Measurements from ENCODE around the gene ARF6.

DNA sequence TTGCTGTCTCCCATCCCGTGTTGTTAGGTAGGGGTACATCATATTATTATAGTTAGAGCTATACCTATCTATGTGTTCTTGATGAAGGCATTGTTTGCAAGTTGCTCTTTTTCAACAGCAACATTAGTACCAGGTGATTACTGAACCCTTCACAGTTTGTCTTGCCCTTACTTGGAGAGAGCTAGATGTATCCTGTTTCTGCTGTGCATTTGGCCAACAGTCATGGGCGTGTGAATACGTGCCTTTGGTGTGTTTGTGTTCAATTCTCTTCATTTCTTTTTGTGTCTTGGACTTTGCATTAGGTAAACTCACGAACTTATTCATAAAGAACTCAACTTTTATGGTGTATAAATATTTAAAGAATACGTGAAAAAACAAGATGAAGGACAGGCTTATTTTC, 14.3 kb downstream of the ARF6 start:
- TF ChIP-seq, protein P1, sequence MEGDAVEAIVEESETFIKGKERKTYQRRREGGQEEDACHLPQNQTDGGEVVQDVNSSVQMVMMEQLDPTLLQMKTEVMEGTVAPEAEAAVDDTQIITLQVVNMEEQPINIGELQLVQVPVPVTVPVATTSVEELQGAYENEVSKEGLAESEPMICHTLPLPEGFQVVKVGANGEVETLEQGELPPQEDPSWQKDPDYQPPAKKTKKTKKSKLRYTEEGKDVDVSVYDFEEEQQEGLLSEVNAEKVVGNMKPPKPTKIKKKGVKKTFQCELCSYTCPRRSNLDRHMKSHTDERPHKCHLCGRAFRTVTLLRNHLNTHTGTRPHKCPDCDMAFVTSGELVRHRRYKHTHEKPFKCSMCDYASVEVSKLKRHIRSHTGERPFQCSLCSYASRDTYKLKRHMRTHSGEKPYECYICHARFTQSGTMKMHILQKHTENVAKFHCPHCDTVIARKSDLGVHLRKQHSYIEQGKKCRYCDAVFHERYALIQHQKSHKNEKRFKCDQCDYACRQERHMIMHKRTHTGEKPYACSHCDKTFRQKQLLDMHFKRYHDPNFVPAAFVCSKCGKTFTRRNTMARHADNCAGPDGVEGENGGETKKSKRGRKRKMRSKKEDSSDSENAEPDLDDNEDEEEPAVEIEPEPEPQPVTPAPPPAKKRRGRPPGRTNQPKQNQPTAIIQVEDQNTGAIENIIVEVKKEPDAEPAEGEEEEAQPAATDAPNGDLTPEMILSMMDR (IDR thresholded peaks at IDR 0.05; ENCODE audit: low read depth, low read length): no peak
- TF ChIP-seq EZH2phosphoT487 (IDR thresholded peaks at IDR 0.05; ENCODE audit: low read depth): no peak
